Measurements from ENCODE around the gene DNAJB2.

DNA sequence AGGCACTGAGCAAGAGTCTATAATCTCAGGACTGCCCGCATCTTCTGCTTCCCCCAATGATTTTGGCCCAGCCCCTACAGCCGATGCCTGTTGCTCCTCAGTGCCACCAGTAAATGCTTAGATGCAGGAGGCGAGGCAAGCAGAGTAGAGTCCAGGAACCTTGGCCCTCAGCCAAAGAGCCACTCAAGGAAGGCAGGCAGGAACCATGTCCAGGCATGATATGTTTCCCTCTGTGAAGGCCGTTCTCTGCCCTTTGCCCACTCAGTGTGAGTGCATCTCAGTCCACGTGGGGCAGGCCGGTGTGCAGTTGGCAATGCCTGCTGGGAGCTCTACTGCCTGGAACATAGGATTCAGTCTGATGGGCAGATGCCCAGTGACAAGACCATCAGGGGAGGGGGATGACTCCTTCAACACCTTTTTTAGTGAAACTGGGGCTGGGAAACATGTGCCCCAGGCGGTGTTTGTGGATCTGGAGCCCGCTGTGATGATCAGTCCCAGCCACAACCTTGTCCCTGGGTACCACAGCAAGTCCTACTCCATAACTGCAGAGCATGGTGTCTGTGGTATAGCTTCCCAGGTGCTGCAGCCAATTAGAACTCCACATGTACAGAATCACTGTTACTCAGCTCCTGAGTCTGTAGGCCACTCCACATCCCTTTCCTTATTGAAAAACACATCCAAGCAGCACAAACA, 9.7 kb upstream of the DNAJB2 start:
- no peak for TF ChIP-seq CTCF (conservative IDR thresholded peaks at IDR 0.05; ENCODE audit: low read length)
- TF ChIP-seq EZH2phosphoT487 (IDR thresholded peaks at IDR 0.05; ENCODE audit: borderline replicate concordance), result no peak
